SK-N-SH treated with all-trans-retinoic acid at 6 μM for 48 hours (cell line): ENCODE measurements around the gene C12orf54.
"Not testable (repeated sequence)": the region's sequence is repeated elsewhere in the genome, so short reads cannot be mapped to it uniquely, and the experiment has no call there.

ENCODE experiments used
- BACH2 ChIP-seq: fragments of 250-450 bp; sonication (Bioruptor Pico); IDR thresholded peaks from 2 replicates; pipeline ENCODE4 v1.9.0; 2021; ENCODE audit warnings: mild to moderate bottlenecking, borderline replicate concordance
- CSDC2 ChIP-seq: fragments of 250-450 bp; sonication (Bioruptor Pico); IDR thresholded peaks from 2 replicates; pipeline ENCODE4 v1.5.0; 2020; ENCODE audit warnings: mild to moderate bottlenecking, moderate library complexity
- ESRRG ChIP-seq: fragments of 250-450 bp; sonication (Bioruptor Pico); IDR thresholded peaks from 2 replicates; pipeline ENCODE4 v1.6.1; 2021; ENCODE audit warnings: mild to moderate bottlenecking
- GLIS3 ChIP-seq: fragments of 250-450 bp; sonication (Bioruptor Pico); IDR thresholded peaks from 2 replicates; pipeline ENCODE4 v1.5.0; 2020; ENCODE audit warnings: mild to moderate bottlenecking, moderate library complexity
- PATZ1 ChIP-seq: fragments of 250-450 bp; sonication (Bioruptor Pico); IDR thresholded peaks from 2 replicates; pipeline ENCODE4 v1.8.0; 2020; ENCODE audit warnings: mild to moderate bottlenecking, moderate library complexity, borderline replicate concordance
- RARB ChIP-seq: fragments of 250-450 bp; sonication (Bioruptor Pico); IDR thresholded peaks from 2 replicates; pipeline ENCODE4 v1.8.0; 2021; ENCODE audit warnings: mild to moderate bottlenecking, moderate library complexity

- not testable (repeated sequence) for TF ChIP-seq GLIS3; CSDC2 (CRISPR knock-in tag); PATZ1 (CRISPR knock-in tag); RARB (CRISPR knock-in tag); BACH2 (CRISPR knock-in tag); ESRRG
Measured at GRCh38 chr12:48452961-48453360, 29.3 kb upstream of the C12orf54 start.
